K562 (cell line): ENCODE measurements around the gene HLA-DOA. TPM values are rescaled to one million over a fixed set of nuclear protein-coding genes. Genes with fewer than 3 reads are reported as not detected.

Experiments used
- ARNT ChIP-seq, 2 experiments: fragments of 450-650 bp; IDR thresholded peaks; 2 replicates each; pipeline ENCODE4 v1.6.1; 2016; ENCODE audit warnings: mild to moderate bottlenecking in 1 of 2
- BCL6 ChIP-seq: fragments of 250-450 bp; sonication (Bioruptor Pico); IDR thresholded peaks from 2 replicates; pipeline ENCODE4 v1.4.0; 2020
- CBFA2T3 ChIP-seq: fragments of 450-650 bp; IDR thresholded peaks from 2 replicates; pipeline ENCODE4 v1.6.1; 2017
- CXXC5 ChIP-seq: fragments of 250-450 bp; sonication (Bioruptor Pico); IDR thresholded peaks from 2 replicates; pipeline ENCODE4 v1.8.0; 2022; ENCODE audit warnings: inconsistent platforms, mild to moderate bottlenecking, moderate library complexity
- FOXA1 ChIP-seq: fragments of 450-650 bp; IDR thresholded peaks from 2 replicates; pipeline ENCODE4 v1.6.1; 2016; ENCODE audit warnings: mild to moderate bottlenecking, borderline replicate concordance
- FOXJ3 ChIP-seq: sonication (generic); formaldehyde crosslinking; IDR thresholded peaks from 2 replicates; pipeline ENCODE4 v1.4.0; 2020; ENCODE audit warnings: mild to moderate bottlenecking, missing genetic modification reagents
- HEY1 ChIP-seq: fragments of 250-450 bp; sonication (Bioruptor Pico); IDR thresholded peaks from 2 replicates; pipeline ENCODE4 v1.5.0; 2020; ENCODE audit warnings: mild to moderate bottlenecking, moderate library complexity, borderline replicate concordance
- HMG20A ChIP-seq: fragments of 450-650 bp; formaldehyde crosslinking; conservative IDR thresholded peaks from 2 replicates; pipeline ENCODE4 v1.4.0; 2020; ENCODE audit warnings: mild to moderate bottlenecking, mixed read lengths
- KDM4B ChIP-seq, 2 experiments: fragments of 450-650 bp in 1 of 2; sonication (generic) in 1 of 2; IDR thresholded peaks; 2 replicates each; pipeline ENCODE4 v1.6.1; 2016 to 2017; ENCODE audit warnings: borderline replicate concordance in 2 of 2, antibody characterized with exemption in 1 of 2, low read depth in 1 of 2, mild to moderate bottlenecking in 1 of 2
- KLF10 ChIP-seq: fragments of 250-450 bp; sonication (Bioruptor Pico); IDR thresholded peaks from 2 replicates; pipeline ENCODE4 v1.6.1; 2021; ENCODE audit warnings: matching md5 sums
- MCM2 ChIP-seq: fragments of 450-650 bp; IDR thresholded peaks from 2 replicates; pipeline ENCODE4 v1.6.1; 2017; ENCODE audit warnings: low read depth, mild to moderate bottlenecking
- RFX7 ChIP-seq: fragments of 250-450 bp; sonication (Bioruptor Pico); IDR thresholded peaks from 2 replicates; pipeline ENCODE4 v1.5.1; 2021; ENCODE audit warnings: mild to moderate bottlenecking
- RNF2 ChIP-seq: sonication (generic); IDR thresholded peaks from 2 replicates; pipeline ENCODE4 v1.6.1; 2016
- SAFB2 ChIP-seq: fragments of 200-400 bp; formaldehyde crosslinking; IDR thresholded peaks from 2 replicates; pipeline ENCODE4 v1.6.1; 2018; ENCODE audit warnings: borderline replicate concordance, low read length, low read depth, moderate library complexity; ENCODE audit not compliant: severe bottlenecking
- SOX6 ChIP-seq: fragments of 450-650 bp; IDR thresholded peaks from 2 replicates; pipeline ENCODE4 v1.6.1; 2014; ENCODE audit warnings: mild to moderate bottlenecking
- ZNF224 ChIP-seq: sonication (generic); formaldehyde crosslinking; IDR thresholded peaks from 2 replicates; pipeline ENCODE4 v1.8.0; 2022; ENCODE audit warnings: mild to moderate bottlenecking, missing genetic modification reagents
- ZNF3 ChIP-seq: fragments of 250-450 bp; sonication (Bioruptor Pico); IDR thresholded peaks from 2 replicates; pipeline ENCODE4 v1.5.0; 2021; ENCODE audit warnings: mild to moderate bottlenecking, moderate library complexity
- ZNF764 ChIP-seq: fragments of 250-450 bp; sonication (Bioruptor Pico); IDR thresholded peaks from 2 replicates; pipeline ENCODE4 v1.4.0; 2020; ENCODE audit warnings: low read depth, mild to moderate bottlenecking, moderate library complexity
- ZSCAN29 ChIP-seq: fragments of 450-650 bp; IDR thresholded peaks from 2 replicates; pipeline ENCODE4 v1.6.1; 2017
- polyA plus RNA-seq, 8 experiments: library from polyadenylated mRNA; depleted of rRNA in 4 of 8; stranded (reverse) in 5 of 8; unstranded in 3 of 8; fragments of >200 nt; fragmentation: Nextera tagmentation in 2 of 8; fragmentation: Illumina TruSeq in 1 of 8; extraction: Ambion mirVana in 2 of 8; extraction: Trizol in 1 of 8; gene quantifications; 2 replicates each; pipeline versions ENCODE4 v1.2.1 to v1.2.3, GENCODE V29; 2011 to 2014; ENCODE audit warnings: inconsistent platforms in 1 of 8, missing spikeins in 1 of 8
- total RNA-seq, 7 experiments: library from RNA; depleted of rRNA in 6 of 7; stranded (reverse); fragments of >200 nt in 6 of 7; fragmentation: Illumina TruSeq in 2 of 7; extraction: Trizol in 2 of 7; gene quantifications; 2 replicates each; pipeline versions ENCODE4 v1.2.1 to v1.2.3, GENCODE V29; 2011 to 2021; ENCODE audit warnings: low replicate concordance in 1 of 7
- TF ChIP-seq, protein P1 (sequence below): fragments of 450-650 bp; IDR thresholded peaks from 2 replicates; pipeline ENCODE4 v1.6.1; 2016; ENCODE audit warnings: borderline replicate concordance
- TF ChIP-seq, protein P2 (sequence below): fragments of 250-450 bp; sonication (Bioruptor Pico); IDR thresholded peaks from 2 replicates; pipeline ENCODE4 v1.4.0; 2020; ENCODE audit warnings: mild to moderate bottlenecking
- TF ChIP-seq, protein P3 (sequence below): IDR thresholded peaks from 3 replicates; pipeline ENCODE4 v1.6.1; 2011; ENCODE audit warnings: borderline replicate concordance, mild to moderate bottlenecking; ENCODE audit not compliant: insufficient read length, insufficient read depth
- TF ChIP-seq, protein P4 (sequence below): sonication (generic); formaldehyde crosslinking; IDR thresholded peaks from 2 replicates; pipeline ENCODE4 v1.8.1; 2022; ENCODE audit warnings: missing genetic modification reagents

The HLA-DOA gene
- total and polyA plus RNA-seq, 9 of the 15 experiments (the other 6 are each of a cell fraction or from before 2014, with no cell fraction given): 0.07 TPM; not detected in 8

DNA sequence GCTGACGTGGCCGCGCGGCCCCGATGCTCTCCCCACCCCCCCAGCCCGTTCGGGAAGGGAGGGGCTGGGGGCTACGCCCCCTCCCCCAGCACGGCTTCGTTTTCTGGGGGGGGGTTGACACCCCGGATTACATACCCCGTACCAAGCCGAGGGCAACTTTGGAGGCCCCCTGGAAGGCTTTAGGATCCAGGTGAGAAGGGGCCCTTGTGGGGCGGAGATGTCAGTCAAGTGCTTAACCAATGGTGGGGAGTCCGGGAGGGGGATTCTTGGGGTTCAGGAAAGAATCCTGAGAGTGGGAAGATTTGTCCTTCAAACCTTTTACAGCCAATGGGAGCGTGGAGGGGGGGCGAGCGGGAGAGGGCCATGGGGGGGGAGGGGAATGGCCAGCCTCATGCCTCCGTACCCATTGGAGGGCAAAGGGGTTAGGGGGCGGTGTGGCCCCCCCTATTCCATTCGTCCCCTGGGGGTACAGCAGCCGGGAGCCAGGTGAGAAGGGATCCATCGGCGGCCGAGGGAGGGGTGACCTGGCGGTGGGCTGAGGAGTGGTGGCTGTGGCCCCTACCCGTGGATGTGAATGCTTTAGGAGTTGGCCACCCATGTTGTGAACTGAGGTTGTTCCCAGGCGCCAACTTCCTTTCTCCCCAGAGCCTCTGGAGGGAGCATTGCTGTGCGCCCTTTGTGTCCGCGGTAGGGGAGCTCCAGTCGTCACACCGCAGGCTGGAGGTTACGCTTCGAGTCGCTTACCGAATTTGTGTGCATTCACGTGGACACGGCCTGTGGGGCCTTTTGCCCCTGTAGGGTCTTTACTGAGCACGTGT lies 40.3 kb downstream of the HLA-DOA start (continued):
- TF ChIP-seq ARNT (IDR thresholded peaks at IDR 0.05): no peak
- 0 out of 2 replicates have a peak, but pooled peaks have one; percentile 33 for TF ChIP-seq HEY1 (CRISPR knock-in tag)
- TF ChIP-seq HMG20A: no peak
- TF ChIP-seq, protein P1, sequence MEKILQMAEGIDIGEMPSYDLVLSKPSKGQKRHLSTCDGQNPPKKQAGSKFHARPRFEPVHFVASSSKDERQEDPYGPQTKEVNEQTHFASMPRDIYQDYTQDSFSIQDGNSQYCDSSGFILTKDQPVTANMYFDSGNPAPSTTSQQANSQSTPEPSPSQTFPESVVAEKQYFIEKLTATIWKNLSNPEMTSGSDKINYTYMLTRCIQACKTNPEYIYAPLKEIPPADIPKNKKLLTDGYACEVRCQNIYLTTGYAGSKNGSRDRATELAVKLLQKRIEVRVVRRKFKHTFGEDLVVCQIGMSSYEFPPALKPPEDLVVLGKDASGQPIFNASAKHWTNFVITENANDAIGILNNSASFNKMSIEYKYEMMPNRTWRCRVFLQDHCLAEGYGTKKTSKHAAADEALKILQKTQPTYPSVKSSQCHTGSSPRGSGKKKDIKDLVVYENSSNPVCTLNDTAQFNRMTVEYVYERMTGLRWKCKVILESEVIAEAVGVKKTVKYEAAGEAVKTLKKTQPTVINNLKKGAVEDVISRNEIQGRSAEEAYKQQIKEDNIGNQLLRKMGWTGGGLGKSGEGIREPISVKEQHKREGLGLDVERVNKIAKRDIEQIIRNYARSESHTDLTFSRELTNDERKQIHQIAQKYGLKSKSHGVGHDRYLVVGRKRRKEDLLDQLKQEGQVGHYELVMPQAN: no peak; the same call in 1 of the 2 replicates
- no peak for TF ChIP-seq KLF10 (CRISPR knock-in tag)
- TF ChIP-seq RNF2: peak; percentile 24; the same call in 1 of the 2 replicates
- no peak for TF ChIP-seq FOXA1
- TF ChIP-seq CBFA2T3: no peak
- TF ChIP-seq ZNF764 (CRISPR knock-in tag): no peak
- TF ChIP-seq, protein P2, sequence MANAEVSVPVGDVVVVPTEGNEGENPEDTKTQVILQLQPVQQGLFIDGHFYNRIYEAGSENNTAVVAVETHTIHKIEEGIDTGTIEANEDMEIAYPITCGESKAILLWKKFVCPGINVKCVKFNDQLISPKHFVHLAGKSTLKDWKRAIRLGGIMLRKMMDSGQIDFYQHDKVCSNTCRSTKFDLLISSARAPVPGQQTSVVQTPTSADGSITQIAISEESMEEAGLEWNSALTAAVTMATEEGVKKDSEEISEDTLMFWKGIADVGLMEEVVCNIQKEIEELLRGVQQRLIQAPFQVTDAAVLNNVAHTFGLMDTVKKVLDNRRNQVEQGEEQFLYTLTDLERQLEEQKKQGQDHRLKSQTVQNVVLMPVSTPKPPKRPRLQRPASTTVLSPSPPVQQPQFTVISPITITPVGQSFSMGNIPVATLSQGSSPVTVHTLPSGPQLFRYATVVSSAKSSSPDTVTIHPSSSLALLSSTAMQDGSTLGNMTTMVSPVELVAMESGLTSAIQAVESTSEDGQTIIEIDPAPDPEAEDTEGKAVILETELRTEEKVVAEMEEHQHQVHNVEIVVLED: no peak
- no peak for TF ChIP-seq FOXJ3 (CRISPR knock-in tag)
- TF ChIP-seq, protein P3, sequence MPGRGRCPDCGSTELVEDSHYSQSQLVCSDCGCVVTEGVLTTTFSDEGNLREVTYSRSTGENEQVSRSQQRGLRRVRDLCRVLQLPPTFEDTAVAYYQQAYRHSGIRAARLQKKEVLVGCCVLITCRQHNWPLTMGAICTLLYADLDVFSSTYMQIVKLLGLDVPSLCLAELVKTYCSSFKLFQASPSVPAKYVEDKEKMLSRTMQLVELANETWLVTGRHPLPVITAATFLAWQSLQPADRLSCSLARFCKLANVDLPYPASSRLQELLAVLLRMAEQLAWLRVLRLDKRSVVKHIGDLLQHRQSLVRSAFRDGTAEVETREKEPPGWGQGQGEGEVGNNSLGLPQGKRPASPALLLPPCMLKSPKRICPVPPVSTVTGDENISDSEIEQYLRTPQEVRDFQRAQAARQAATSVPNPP: no peak
- TF ChIP-seq SAFB2: no peak
- TF ChIP-seq ZSCAN29: no peak
- peak in 1 of 2 experiments; percentile 76; a peak in 1 of 4 replicates for TF ChIP-seq KDM4B (IDR thresholded peaks at IDR 0.05; ENCODE audit: borderline replicate concordance in 2 of 2, low read depth in 1 of 2)
- no peak; the same call in 1 of the 2 replicates for TF ChIP-seq SOX6
- no peak for TF ChIP-seq MCM2
- TF ChIP-seq RFX7 (CRISPR knock-in tag): no peak
- TF ChIP-seq, protein P4, sequence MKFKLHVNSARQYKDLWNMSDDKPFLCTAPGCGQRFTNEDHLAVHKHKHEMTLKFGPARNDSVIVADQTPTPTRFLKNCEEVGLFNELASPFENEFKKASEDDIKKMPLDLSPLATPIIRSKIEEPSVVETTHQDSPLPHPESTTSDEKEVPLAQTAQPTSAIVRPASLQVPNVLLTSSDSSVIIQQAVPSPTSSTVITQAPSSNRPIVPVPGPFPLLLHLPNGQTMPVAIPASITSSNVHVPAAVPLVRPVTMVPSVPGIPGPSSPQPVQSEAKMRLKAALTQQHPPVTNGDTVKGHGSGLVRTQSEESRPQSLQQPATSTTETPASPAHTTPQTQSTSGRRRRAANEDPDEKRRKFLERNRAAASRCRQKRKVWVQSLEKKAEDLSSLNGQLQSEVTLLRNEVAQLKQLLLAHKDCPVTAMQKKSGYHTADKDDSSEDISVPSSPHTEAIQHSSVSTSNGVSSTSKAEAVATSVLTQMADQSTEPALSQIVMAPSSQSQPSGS (CRISPR knock-in tag): no peak
- no peak for TF ChIP-seq ZNF3 (CRISPR knock-in tag)
- TF ChIP-seq BCL6: no peak
- no peak for TF ChIP-seq CXXC5
- no peak for TF ChIP-seq ZNF224
